SU-DHL-6 (cell line): Measurements from ENCODE around the gene MOCS1.

ENCODE experiments used
- H2AFZ ChIP-seq: fragments of 200-600 bp; sonication (generic); 2 replicates; pipeline ENCODE4 v1.6.1; 2014; ENCODE audit warnings: low read depth, mild to moderate bottlenecking, moderate library complexity, mixed read lengths, antibody characterized with exemption, low read length; ENCODE audit not compliant: severe bottlenecking
- H3F3A ChIP-seq: fragments of 200-600 bp; shearing (Covaris generic); 2 replicates; pipeline ENCODE4 v1.6.0; 2016; ENCODE audit warnings: antibody characterized with exemption, mild to moderate bottlenecking; ENCODE audit not compliant: insufficient read depth
- H3K27ac ChIP-seq: fragments of 200-600 bp; sonication (generic); 2 replicates; pipeline ENCODE4 v1.5.1; 2016; ENCODE audit warnings: low read depth, mild to moderate bottlenecking, low read length, moderate library complexity, mixed read lengths
- H3K27me3 ChIP-seq: fragments of 200-600 bp; sonication (generic), shearing (Covaris generic); 2 replicates; pipeline ENCODE4 v1.6.0; 2014; ENCODE audit warnings: mild to moderate bottlenecking, low read length
- H3K36me3 ChIP-seq: fragments of 200-600 bp; sonication (generic); 2 replicates; pipeline ENCODE4 v1.6.1; 2014; ENCODE audit warnings: mild to moderate bottlenecking, low read length, mixed read lengths
- H3K4me2 ChIP-seq: fragments of 300-600, 200-600 bp; shearing (Covaris generic), sonication (generic); 2 replicates; pipeline ENCODE4 v1.6.0; 2014; ENCODE audit warnings: low read length, low read depth, mild to moderate bottlenecking; ENCODE audit not compliant: poor library complexity, severe bottlenecking
- H3K4me3 ChIP-seq: fragments of 200-600 bp; sonication (generic); 2 replicates; pipeline ENCODE4 v1.5.1; 2014; ENCODE audit warnings: antibody characterized with exemption, low read length, mild to moderate bottlenecking, mixed read lengths; ENCODE audit not compliant: insufficient read depth, poor library complexity, severe bottlenecking
- H3K79me2 ChIP-seq: fragments of 200-600 bp; sonication (generic); 2 replicates; pipeline ENCODE4 v1.6.1; 2014; ENCODE audit warnings: mild to moderate bottlenecking, low read length, moderate library complexity; ENCODE audit not compliant: insufficient read depth
- H3K9ac ChIP-seq: fragments of 200-600 bp; sonication (generic); 2 replicates; pipeline ENCODE4 v1.7.0; 2014; ENCODE audit warnings: mild to moderate bottlenecking, low read length
- H3K9me2 ChIP-seq: fragments of 200-600 bp; sonication (generic); replicated peaks from 2 replicates; pipeline ENCODE4 v1.6.1; 2014; ENCODE audit warnings: low read length; ENCODE audit not compliant: insufficient read depth
- H3K9me3 ChIP-seq: fragments of 200-600 bp; sonication (generic); 2 replicates; pipeline ENCODE4 v1.6.1; 2014; ENCODE audit warnings: low read length, mixed read lengths; ENCODE audit not compliant: insufficient read depth
- H4K20me1 ChIP-seq: fragments of 200-600 bp; sonication (generic); 2 replicates; pipeline ENCODE4 v1.6.1; 2014; ENCODE audit warnings: low read depth, mild to moderate bottlenecking, antibody characterized with exemption, low read length, moderate library complexity, mixed read lengths
- CTCF ChIP-seq: fragments of 200-600 bp; sonication (generic); IDR thresholded peaks from one replicate; pipeline ENCODE4 v1.5.1; 2017; ENCODE audit warnings: antibody characterized with exemption, mild to moderate bottlenecking, low read length, moderate library complexity; ENCODE audit not compliant: insufficient read depth, poor library complexity, severe bottlenecking
- EZH2phosphoT487 ChIP-seq: fragments of 200-600 bp; sonication (generic), shearing (Covaris generic); conservative IDR thresholded peaks from 2 replicates; pipeline ENCODE4 v1.6.1; 2018; ENCODE audit warnings: mild to moderate bottlenecking, antibody characterized with exemption, low read length, moderate library complexity, mixed read lengths

Gene MOCS1

GRCh38 chr6:39932386-39932910 lies 1.8 kb downstream of the MOCS1 start:
- Histone ChIP-seq H3K4me2 (no peak overlapping the region), H3K9me3 (no peaks in the 10 kb centered on the region), H3F3A (no peaks in the 10 kb centered on the region), H4K20me1 (no peaks in the 10 kb centered on the region), H2AFZ (no peak overlapping the region), H3K4me3 (no peak overlapping the region), H3K9ac (no peak overlapping the region), H3K36me3 (no peaks in the 10 kb centered on the region), H3K27ac (no peak overlapping the region), H3K27me3 (no peaks in the 10 kb centered on the region), H3K79me2 (no peaks in the 10 kb centered on the region), H3K9me2 (no peaks in the 10 kb centered on the region)
- no peak for TF ChIP-seq CTCF
- TF ChIP-seq EZH2phosphoT487: no peak

- Histone ChIP-seq H3K27me3 (no peaks in the 10 kb centered on the region), H3K9ac (no peak overlapping the region), H4K20me1 (no peaks in the 10 kb centered on the region), H3K4me3 (no peak overlapping the region), H3K9me2 (no peaks in the 10 kb centered on the region), H3K9me3 (no peaks in the 10 kb centered on the region), H3K27ac (no peak overlapping the region), H3F3A (no peaks in the 10 kb centered on the region), H3K36me3 (no peaks in the 10 kb centered on the region), H3K79me2 (no peaks in the 10 kb centered on the region), H3K4me2 (no peak overlapping the region), H2AFZ (no peak overlapping the region)
- TF ChIP-seq EZH2phosphoT487 (no peak), CTCF (no peak)
Measured at GRCh38 chr6:39931607-39932006, 2.7 kb downstream of the MOCS1 start.

GRCh38 chr6:39930540-39930939 lies 3.7 kb downstream of the MOCS1 start:
- H4K20me1 ChIP-seq: no peaks in the 10 kb centered on the region
- H3K27ac ChIP-seq: no peak overlapping the region
- H3K9ac ChIP-seq: no peak overlapping the region
- H3K27me3 ChIP-seq: no peaks in the 10 kb centered on the region
- no peaks in the 10 kb centered on the region for H3K9me3 ChIP-seq
- H3K36me3 ChIP-seq: no peaks in the 10 kb centered on the region
- H3K4me3 ChIP-seq: no peak overlapping the region
- H3K4me2 ChIP-seq: no peak overlapping the region
- TF ChIP-seq CTCF (no peak), EZH2phosphoT487 (no peak)
- no peak overlapping the region for H2AFZ ChIP-seq
- no peaks in the 10 kb centered on the region for H3K9me2 ChIP-seq
- H3K79me2 ChIP-seq: no peaks in the 10 kb centered on the region
- H3F3A ChIP-seq: no peaks in the 10 kb centered on the region
